Frontal cortex (tissue), 4 donors: ENCODE measurements around the gene FAM131A. TPM values are rescaled to one million over a fixed set of nuclear protein-coding genes. Genes with fewer than 3 reads are reported as not detected.

ENCODE experiments used
- DNase-seq, 2 donors: peaks; one replicate each; pipeline ENCODE4 v3.0.0; 2012; ENCODE audit warnings: low spot score in 2 of 2
- FAIRE-seq: peaks from 2 replicates; lab custom pipeline; 2012; peaks lifted over from hg19 to GRCh38; lab: Jason Lieb, UNC
- small RNA-seq: library from RNA; depleted of rRNA; stranded (forward); fragments of <200 nt; gene quantifications from one replicate; pipeline ENCODE3, GENCODE V24; 2014
- total RNA-seq: library from RNA; depleted of rRNA; stranded (reverse); fragments of >200 nt; gene quantifications from one replicate; pipeline ENCODE4 v1.2.3, GENCODE V29; 2014
- donor health status: control.
- donor health status: control.
- donor health status: control.

Gene FAM131A
- total RNA-seq, 1 donor from 2014 or later = 60.7 TPM

DNA sequence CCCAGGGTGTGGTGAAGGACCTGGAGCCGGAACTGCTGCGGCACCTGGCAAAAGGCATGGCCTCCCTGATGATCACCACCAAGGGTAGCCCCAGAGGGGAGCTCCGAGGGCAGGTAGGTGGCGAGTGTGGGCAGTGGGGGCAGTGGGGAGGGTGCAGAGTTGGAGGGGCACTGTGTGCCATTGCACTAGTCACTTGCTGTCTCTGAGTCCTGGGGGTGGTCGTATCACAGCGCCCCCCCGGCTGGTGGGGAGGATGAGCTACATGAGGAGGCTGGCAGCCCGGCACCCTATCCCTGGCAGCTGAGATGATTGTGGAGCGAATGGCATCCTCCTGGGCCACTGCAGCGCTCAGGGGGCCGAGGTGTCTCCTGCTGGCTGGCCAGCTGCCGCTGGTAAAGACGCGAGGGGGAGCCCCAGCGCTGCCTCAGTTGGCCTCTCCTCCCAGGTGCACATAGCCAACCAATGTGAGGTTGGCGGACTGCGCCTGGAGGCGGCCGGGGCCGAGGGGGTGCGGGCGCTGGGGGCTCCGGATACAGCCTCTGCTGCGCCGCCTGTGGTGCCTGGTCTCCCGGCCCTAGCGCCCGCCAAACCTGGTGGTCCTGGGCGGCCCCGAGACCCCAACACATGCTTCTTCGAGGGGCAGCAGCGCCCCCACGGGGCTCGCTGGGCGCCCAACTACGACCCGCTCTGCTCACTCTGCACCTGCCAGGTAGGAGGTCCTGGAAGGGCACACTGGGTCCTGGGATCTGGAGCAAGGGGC, 48.8 kb downstream of the FAM131A start:
- DNase-seq = no peak
- FAIRE-seq = no peak

DNA sequence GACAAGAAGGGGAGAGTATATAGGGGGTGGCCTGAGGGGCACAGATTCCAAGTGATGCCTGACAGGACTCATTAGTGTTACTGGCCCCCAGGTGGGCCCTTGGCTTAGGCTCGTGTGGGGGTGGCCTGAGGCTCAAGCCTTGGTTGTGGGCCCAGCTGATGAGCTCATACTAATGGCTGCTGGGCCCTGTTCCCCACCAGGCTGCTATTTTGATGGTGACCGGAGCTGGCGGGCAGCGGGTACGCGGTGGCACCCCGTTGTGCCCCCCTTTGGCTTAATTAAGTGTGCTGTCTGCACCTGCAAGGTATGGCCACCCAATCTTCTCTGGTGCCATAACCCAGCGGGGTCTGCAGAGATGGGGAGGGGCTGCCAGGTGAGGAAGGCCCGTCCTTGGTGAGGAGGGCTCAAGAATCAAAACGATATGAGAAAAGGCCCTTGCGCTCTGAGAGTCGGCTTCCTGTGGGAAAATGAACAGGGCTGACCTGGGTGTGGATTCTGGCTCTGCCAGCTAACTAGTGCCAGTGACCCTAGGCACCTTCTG, 49.8 kb downstream of the FAM131A start:
- DNase-seq = no peak
- no peak for FAIRE-seq

DNA sequence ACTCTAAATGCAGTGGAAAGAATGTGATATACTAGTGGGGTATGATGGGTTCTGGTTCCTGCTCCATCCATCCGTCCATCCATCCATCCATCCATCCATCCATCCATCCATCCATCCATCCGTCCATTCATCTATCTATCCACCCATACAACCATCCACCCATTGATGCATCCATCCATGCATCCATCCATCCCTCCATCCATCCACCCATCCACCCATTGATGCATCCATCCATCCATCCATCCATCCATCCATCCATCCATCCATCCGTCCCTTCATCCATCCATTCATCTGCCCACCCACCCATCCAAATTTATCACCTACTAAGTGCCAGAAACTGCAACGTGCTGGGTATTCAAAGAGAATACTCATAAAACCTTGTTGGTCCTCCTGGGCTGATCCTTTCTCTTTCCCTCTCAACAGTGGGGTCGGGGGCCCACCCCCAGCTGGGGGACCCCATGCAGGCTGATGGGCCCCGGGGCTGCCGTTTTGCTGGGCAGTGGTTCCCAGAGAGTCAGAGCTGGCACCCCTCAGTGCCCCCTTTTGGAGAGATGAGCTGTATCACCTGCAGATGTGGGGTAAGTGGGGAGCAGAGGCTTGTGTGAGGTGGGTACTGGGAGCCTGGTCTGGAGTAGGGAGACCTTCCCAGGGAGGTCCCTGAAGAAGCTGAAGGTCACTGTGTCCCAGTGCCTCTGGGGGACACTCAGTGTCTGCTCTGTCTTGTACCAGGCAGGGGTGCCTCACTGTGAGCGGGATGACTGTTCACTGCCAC, 51.0 kb downstream of the FAM131A start:
- no peak for FAIRE-seq
- DNase-seq = no peak

DNA sequence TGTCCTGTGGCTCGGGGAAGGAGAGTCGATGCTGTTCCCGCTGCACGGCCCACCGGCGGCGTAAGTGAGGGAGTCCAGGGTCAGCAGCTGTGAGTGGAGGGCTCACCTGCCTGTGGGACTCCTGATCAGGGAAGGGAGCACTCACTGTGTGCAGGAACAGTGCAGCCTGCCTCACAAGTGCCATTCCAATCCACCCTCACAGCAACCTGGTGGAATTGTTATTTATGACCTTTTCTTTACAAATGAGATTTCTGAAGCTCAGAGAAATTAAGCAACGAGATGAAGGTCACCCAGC, 51.5 kb downstream of the FAM131A start:
- DNase-seq (no peak), FAIRE-seq (no peak)

DNA sequence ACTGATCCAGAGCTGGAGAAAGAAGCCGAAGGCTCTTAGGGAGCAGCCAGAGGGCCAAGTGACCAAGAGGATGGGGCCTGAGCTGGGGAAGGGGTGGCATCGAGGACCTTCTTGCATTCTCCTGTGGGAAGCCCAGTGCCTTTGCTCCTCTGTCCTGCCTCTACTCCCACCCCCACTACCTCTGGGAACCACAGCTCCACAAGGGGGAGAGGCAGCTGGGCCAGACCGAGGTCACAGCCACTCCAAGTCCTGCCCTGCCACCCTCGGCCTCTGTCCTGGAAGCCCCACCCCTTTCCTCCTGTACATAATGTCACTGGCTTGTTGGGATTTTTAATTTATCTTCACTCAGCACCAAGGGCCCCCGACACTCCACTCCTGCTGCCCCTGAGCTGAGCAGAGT, 52.0 kb downstream of the FAM131A start:
- no peak for FAIRE-seq
- DNase-seq = no peak

DNA sequence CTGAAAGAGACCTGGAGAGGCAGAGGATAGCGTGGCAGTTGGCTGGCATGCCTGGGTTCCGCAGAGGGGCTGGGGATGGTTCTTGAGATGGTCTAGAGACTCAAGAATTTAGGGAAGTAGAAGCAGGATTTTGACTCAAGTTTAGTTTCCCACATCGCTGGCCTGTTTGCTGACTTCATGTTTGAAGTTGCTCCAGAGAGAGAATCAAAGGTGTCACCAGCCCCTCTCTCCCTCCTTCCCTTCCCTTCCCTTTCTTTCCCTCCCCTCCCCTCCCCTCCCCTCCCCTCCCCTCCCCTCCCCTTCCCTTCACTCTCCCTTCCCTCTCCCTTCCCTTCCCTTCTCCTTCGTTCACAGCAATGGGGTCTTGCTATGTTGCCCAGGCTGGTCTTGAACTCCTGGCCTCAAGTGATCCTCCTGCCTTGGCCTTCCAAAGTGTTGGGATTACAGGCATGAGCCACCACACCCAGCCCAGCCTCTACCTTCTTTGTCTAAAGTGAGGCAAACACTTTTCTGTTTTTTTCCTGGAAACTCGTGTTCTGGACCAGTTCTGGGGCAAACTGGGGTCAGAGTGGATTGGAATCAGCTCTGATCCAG, 52.6 kb downstream of the FAM131A start:
- no peak for FAIRE-seq
- DNase-seq = no peak

DNA sequence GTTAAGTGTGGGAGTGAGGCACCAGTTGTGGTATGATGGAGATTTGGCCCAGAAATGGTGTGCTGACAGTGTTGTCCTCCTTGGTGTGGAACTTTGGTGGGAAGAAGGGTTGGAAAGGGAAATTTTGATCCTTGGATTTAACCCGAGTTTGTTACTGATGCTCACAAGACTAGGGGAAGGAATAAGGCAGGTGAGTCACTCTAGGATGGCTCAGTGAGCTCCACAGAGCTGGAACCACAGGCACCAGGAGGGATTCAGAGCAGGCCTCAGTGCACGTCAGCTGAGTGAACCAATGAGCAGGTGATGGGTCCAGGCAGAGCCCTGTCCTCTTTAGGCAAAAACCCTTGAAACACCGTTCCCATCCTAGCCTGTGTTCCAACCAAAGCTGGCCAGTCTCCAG, 53.9 kb downstream of the FAM131A start:
- DNase-seq = no peak
- FAIRE-seq = no peak

DNA sequence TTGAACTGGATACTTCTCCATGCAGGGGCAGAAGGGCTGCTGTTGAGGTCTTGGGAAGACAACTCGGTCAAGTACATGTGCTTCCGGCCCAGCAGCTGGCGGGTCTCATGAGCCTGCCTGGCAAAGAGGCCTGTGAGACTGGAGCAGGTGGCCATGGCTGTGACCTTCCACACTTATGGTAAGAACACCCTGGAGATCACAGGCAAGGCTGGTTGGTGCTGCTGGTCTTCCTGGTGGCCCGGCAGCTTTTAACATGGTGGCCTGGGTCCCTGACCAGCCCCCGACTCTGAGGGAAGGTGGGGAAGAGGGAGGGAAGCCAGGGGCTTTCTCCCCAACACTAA, 57.9 kb downstream of the FAM131A start:
- FAIRE-seq (no peak), DNase-seq (no peak)

Small RNA genes within 50 kb of the gene (small RNA-seq; reads per million reads assigned to genes)
- gene SNORD66 = 451 reads per million, percentile 99 among the genes with 10 or more reads in this experiment

Other genes with a start within 250 kb of the FAM131A start
- gene HTR3E, start 240.5 kb upstream of the FAM131A start, total RNA-seq = not detected
- 42.8 TPM for gene EIF2B5, start 202.2 kb upstream of the FAM131A start, total RNA-seq
- gene DVL3, start 182.2 kb upstream of the FAM131A start, total RNA-seq = 34.6 TPM
- 344 TPM for gene AP2M1, start 162.7 kb upstream of the FAM131A start, total RNA-seq
- gene ABCF3, start 151.4 kb upstream of the FAM131A start, total RNA-seq = 47.3 TPM
- gene VWA5B2, start 108.0 kb upstream of the FAM131A start, total RNA-seq = 0.41 TPM
- 11.0 TPM for gene ALG3, start 88.6 kb upstream of the FAM131A start, total RNA-seq
- gene EEF1AKMT4, start 87.9 kb upstream of the FAM131A start, total RNA-seq = 0.82 TPM
- gene CAMK2N2, start 76.0 kb upstream of the FAM131A start, total RNA-seq = 4.5 TPM
- gene ECE2, start 61.6 kb upstream of the FAM131A start, total RNA-seq = 3.7 TPM
- 263 TPM for gene PSMD2, start 38.4 kb upstream of the FAM131A start, total RNA-seq
- 88.0 TPM for gene EIF4G1, start 23.0 kb upstream of the FAM131A start, total RNA-seq
- gene CLCN2, start 24.0 kb downstream of the FAM131A start, total RNA-seq = 7.3 TPM
- 33.8 TPM for gene POLR2H, start 24.1 kb downstream of the FAM131A start, total RNA-seq
- 0.41 TPM for gene THPO, start 40.6 kb downstream of the FAM131A start, total RNA-seq
- gene CHRD, start 42.5 kb downstream of the FAM131A start, total RNA-seq = 2.0 TPM
- 5.7 TPM for gene EPHB3, start 224.2 kb downstream of the FAM131A start, total RNA-seq